Heart left ventricle (tissue), 16 donors: ENCODE measurements around the gene GANAB. TPM values are rescaled to one million over a fixed set of nuclear protein-coding genes. Genes with fewer than 3 reads are reported as not detected.

Experiments
- ATAC-seq, 4 donors: fragments of 200-7000 bp; cut with Tn5 transposase; one replicate each; pipeline ENCODE4 v1.9.1; 2020 to 2022; ENCODE audit warnings: moderate library complexity in 4 of 4, mild to moderate bottlenecking in 3 of 4, moderate number of reproducible peaks in 1 of 4
- DNase-seq, 5 donors: peaks; one replicate each; pipeline ENCODE4 v3.0.0-alpha.2; 2020
- H3K27ac ChIP-seq, 12 donors: fragments of 200-600 bp; sonication (generic) in 4 of 12; one replicate each; pipeline versions ENCODE4 v1.5.0 to v1.8.0; 2016 to 2022; ENCODE audit warnings: mild to moderate bottlenecking in 2 of 12
- H3K27me3 ChIP-seq, 9 donors: fragments of 200-600 bp; sonication (generic) in 2 of 9; one replicate each; pipeline versions ENCODE4 v1.5.1 to v1.8.0; 2016 to 2022; ENCODE audit warnings: mild to moderate bottlenecking in 3 of 9
- H3K36me3 ChIP-seq, 9 donors: fragments of 200-600 bp; sonication (generic) in 2 of 9; one replicate each; pipeline versions ENCODE4 v1.5.0 to v1.8.0; 2018 to 2022; ENCODE audit warnings: mild to moderate bottlenecking in 2 of 9
- H3K4me1 ChIP-seq, 12 donors: fragments of 200-600 bp; sonication (generic) in 4 of 12; one replicate each; pipeline versions ENCODE4 v1.5.0 to v1.8.0; 2016 to 2022; ENCODE audit warnings: mild to moderate bottlenecking in 3 of 12
- H3K4me3 ChIP-seq, 12 donors: fragments of 200-600 bp; sonication (generic) in 4 of 12; one replicate each; pipeline versions ENCODE4 v1.5.0 to v1.8.0; 2017 to 2022; ENCODE audit warnings: mild to moderate bottlenecking in 9 of 12, moderate library complexity in 4 of 12
- H3K9me3 ChIP-seq, 12 donors: fragments of 200-600 bp; sonication (generic) in 4 of 12; one replicate each; pipeline versions ENCODE4 v1.5.0 to v1.8.0; 2016 to 2022; ENCODE audit warnings: mild to moderate bottlenecking in 1 of 12
- POLR2A ChIP-seq, 2 donors: fragments of 450-650 bp; IDR thresholded peaks; one replicate each; pipeline ENCODE4 v1.6.1; 2017; ENCODE audit warnings: antibody characterized with exemption in 2 of 2, mild to moderate bottlenecking in 2 of 2, moderate library complexity in 2 of 2
- WGBS, 4 donors: extraction: QIAGEN DNeasy Blood & Tissue Kit in 2 of 4; methylation state at CpG; one replicate each; pipeline versions ENCODE4 v1.1.5 to v1.1.7; 2013 to 2018; 5-methylcytosine and 5-hydroxymethylcytosine counted together
- intact Hi-C, 10 donors: fragments of 100-400 bp; cut with DNase I; formaldehyde crosslinking; loops; one replicate each; pipeline versions ENCODE4 v1.11.1 to v1.14.2; 2022
- polyA plus RNA-seq, 2 donors: library from polyadenylated mRNA; stranded (reverse); fragments of 200-250 nt; gene quantifications; one replicate each; pipeline ENCODE4 v1.2.3, GENCODE V29; 2013
- total RNA-seq, 9 donors: library from RNA; depleted of rRNA in 2 of 9; stranded (reverse); fragments of >200 nt in 2 of 9; fragmentation: NEBNext Ultra II Directional in 3 of 9; extraction: Animal tissue kit (Norgen Biotek cat#: 25700) in 3 of 9; gene quantifications; one replicate each; pipeline versions ENCODE4 v1.1.0 to v1.2.4, GENCODE V29; 2016 to 2023
- TF ChIP-seq, protein P1 (sequence below), 12 donors: fragments of 200-600 bp; sonication (generic) in 4 of 12; IDR thresholded peaks; one replicate each; pipeline versions ENCODE4 v1.5.0 to v1.8.0; 2018 to 2022; ENCODE audit warnings: antibody characterized with exemption in 12 of 12, mild to moderate bottlenecking in 5 of 12
- donor health status: ischemic (EF 13 %, LVEDD 7.1; RV severe dilation, severe dysfunction).
- donor health status: healthy with polysubstance abuse.
- donor health status: DM: no; HTN: yes; CAD: no.
- donor health status: DM: no; HTN: no; CAD: no.
- donor health status: ischemic (EF 25% LVEDD 6.9; RV normal size, moderate dysfunction).
- donor health status: ischemic (EF 25% LVEDD 5.7; RV mildly dilated, moderate dysfunction).
- donor health status: healthy.
- donor health status: DM: yes; HTN: yes; CAD: no.
- donor health status: ischemic (EF 35%, LVEDD 5.7; RV mildly dilated, moderate dysfunction).
- donor health status: nonischemic (EF 11% LVEDD 7.7; RV severe dilation, severe dysfunction).
- donor health status: DM: yes; HTN: yes; CAD: no.
- donor health status: PGD.
- donor health status: ischemic (EF 29% LVEDD 5.4; RV normal size, mild dysfunction).
- donor health status: nonischemic (EF 23%, LVEDD 6.1; RV moderate dilation, normal function).

The GANAB gene
- total and polyA plus RNA-seq, 11 donors, result 49.3 to 182 (median 99.1) TPM

GRCh38 chr11:62627713-62628112 lies 18.7 kb downstream of the GANAB start:
- ATAC-seq (no peak), DNase-seq (peak in 1 of 5 donors; percentile 25)
- H3K9me3 ChIP-seq, result no peaks in the 10 kb centered on the region
- intact Hi-C loops, result no loop called here
- TF ChIP-seq POLR2A (IDR thresholded peaks at IDR 0.05), result no peak
- TF ChIP-seq, protein P1, sequence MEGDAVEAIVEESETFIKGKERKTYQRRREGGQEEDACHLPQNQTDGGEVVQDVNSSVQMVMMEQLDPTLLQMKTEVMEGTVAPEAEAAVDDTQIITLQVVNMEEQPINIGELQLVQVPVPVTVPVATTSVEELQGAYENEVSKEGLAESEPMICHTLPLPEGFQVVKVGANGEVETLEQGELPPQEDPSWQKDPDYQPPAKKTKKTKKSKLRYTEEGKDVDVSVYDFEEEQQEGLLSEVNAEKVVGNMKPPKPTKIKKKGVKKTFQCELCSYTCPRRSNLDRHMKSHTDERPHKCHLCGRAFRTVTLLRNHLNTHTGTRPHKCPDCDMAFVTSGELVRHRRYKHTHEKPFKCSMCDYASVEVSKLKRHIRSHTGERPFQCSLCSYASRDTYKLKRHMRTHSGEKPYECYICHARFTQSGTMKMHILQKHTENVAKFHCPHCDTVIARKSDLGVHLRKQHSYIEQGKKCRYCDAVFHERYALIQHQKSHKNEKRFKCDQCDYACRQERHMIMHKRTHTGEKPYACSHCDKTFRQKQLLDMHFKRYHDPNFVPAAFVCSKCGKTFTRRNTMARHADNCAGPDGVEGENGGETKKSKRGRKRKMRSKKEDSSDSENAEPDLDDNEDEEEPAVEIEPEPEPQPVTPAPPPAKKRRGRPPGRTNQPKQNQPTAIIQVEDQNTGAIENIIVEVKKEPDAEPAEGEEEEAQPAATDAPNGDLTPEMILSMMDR (IDR thresholded peaks at IDR 0.05), result no peak
- H3K27ac ChIP-seq, result no peak overlapping the region
- H3K27me3 ChIP-seq, result no peaks in the 10 kb centered on the region
- peaks cover 6 to 84% (median 79%) of the 10 kb centered on the region in 9 donors for H3K36me3 ChIP-seq
- H3K4me1 ChIP-seq, result peaks cover 0 to 4% (median 0%) of the 10 kb centered on the region in 12 donors
- 75 to 85% (median 80%) methylated on average over 3 of the region's 3 CpGs for WGBS, 4 donors
- H3K4me3 ChIP-seq, result no peak overlapping the region

- no peaks in the 10 kb centered on the region for H3K27me3 ChIP-seq
- 80 to 87% (median 83%) methylated on average over 7 of the region's 7 CpGs for WGBS, 4 donors
- DNase-seq, result no peak
- intact Hi-C loops, result loop anchor here in 1 of 10 donors (1.0 kb wide), 1 partner anchor 24 kb away; the partner anchor contains the start of gene GANAB
- peak overlapping the region in 11 of 12 donors; percentile 77 to 96 (median 88) for H3K27ac ChIP-seq
- H3K4me1 ChIP-seq, result peaks cover 0 to 28% (median 14%) of the 10 kb centered on the region in 12 donors
- TF ChIP-seq, protein P1 (IDR thresholded peaks at IDR 0.05), result no peak
- no peak for TF ChIP-seq POLR2A (IDR thresholded peaks at IDR 0.05)
- H3K36me3 ChIP-seq, result peaks cover 2 to 43% (median 35%) of the 10 kb centered on the region in 9 donors
- ATAC-seq, result no peak
- H3K4me3 ChIP-seq, result peak overlapping the region in 10 of 12 donors; percentile 64 to 94 (median 80)
- no peaks in the 10 kb centered on the region for H3K9me3 ChIP-seq
These were observed 23.8 kb downstream of the GANAB start for GRCh38 chr11:62622476-62623089.

DNA sequence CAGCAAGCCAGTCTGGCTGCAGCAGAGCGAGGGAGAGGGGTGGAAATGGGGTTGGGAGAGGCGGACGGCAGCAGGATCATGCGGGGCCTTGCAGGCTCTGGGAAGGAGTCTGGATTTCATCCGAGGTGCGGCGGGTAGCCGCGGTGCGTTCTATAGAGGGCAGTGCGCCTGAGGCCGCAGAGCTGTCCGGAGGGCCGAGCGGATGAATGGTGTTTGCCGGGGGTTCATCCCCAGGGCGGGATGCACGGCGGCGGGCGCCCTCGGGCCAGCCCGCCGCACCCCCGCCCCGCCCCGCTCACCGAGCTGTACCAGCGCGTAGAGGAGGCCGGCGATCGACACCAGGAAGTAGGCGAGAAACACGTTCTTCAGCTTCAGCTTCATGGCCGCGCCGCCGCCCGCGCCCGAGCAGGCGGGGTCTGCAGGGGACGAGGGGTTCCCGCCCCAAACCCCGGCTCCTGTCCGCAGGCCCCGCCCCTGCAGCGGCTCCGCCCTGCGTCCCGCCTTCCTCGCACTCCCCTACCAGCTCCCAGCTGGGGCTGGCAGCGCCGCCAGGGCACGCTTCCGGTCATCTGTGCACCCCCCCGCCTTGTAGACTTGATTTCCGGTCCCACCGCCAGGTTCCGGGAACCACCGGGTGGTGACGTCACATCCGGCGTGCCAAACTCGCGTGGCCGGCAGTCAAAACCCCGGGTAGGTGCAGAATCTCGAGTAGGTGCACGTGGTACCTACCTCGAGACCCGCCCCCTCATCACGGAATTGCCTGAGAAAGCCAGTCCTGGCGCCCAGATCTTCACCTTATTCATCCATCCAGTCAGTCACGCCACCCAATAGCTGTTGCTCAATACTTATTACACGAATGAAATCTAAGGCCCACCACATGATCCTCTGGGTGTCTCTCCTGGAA lies 24.6 kb downstream of the GANAB start, which contains the start of gene B3GAT3:
Gene B3GAT3, minus strand, starts transcription at position 420 of the 904 bp plus-strand sequence. Its CDS starts 39 bp downstream, at position 381.
- Histone ChIP-seq H3K4me3 (peak within 1 kb of the TSS; percentile 43 to 94 (median 80)), H3K27me3 (no peaks in the 10 kb centered on the region), H3K4me1 (peaks cover 0 to 28% (median 14%) of the 10 kb centered on the region in 12 donors), H3K9me3 (no peaks in the 10 kb centered on the region), H3K27ac (peak within 1 kb of the TSS; percentile 69 to 96 (median 88)), H3K36me3 (peaks cover 2 to 43% (median 34%) of the 10 kb centered on the region in 9 donors)
- intact Hi-C loops, result no loop called here
- DNase-seq, result peak; percentile 96 to 99 (median 99)
- TF ChIP-seq, protein P1 (IDR thresholded peaks at IDR 0.05), result peak in 2 of 12 donors; percentile 4
- TF ChIP-seq POLR2A (IDR thresholded peaks at IDR 0.05), result peak in 1 of 2 donors; percentile 85
- ATAC-seq, result peak; percentile 98 to 99 (median 99)
- WGBS, 4 donors, result 1 to 4% (median 1%) methylated on average over 22 to 77 of the region's 77 CpGs
